Suppressor macrophage treated with lipopolysaccharide for 4 hours (primary cell): ENCODE measurements around the gene TSHZ1.

ENCODE experiments used
- DNase-seq: peaks from one replicate; pipeline ENCODE4 v3.0.0-alpha.2; 2020

The TSHZ1 gene

GRCh38 chr18:75223687-75224347 lies 13.2 kb downstream of the TSHZ1 start:
- DNase-seq: peak; percentile 48

GRCh38 chr18:75226286-75226955 lies 15.8 kb downstream of the TSHZ1 start:
- DNase-seq: peak; percentile 43

- no peak for DNase-seq
Observed at GRCh38 chr18:75226956-75227316, 16.3 kb downstream of the TSHZ1 start.

DNA sequence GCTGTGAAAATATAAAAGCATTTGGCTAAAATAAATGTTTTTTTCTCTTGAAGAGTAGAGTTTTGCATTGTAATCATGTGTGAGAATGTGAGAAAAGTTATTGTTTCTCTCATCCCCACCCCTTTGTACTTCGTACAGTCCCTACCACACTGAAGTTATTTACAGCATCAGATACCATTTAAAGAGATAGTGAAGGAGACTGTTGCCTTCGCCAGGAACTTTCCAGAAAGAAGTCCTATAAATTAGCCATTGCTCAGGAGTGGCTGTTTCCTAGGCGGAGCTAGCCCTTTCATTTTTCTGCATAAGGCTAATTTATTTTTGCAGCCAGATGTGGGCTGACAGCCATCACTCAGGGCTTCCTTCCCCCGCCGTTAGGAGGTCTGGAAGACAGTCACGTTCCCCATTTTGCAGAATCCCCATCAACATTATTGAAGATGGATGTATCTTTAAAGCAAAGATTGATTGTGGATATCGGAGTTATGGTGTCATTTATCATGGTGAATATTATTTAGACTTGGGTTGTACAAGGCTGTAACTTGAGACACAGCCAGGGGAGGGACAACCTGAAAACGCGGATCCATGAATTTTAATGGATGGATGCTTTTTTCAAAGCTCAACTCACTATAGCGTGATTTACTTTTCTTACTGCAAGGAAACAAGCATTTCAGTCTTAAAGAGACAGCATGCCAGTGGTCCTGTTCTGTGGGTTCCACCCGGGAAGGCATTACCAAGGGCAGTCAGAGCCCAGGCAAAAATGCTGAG lies 17.1 kb downstream of the TSHZ1 start:
- DNase-seq: no peak

DNA sequence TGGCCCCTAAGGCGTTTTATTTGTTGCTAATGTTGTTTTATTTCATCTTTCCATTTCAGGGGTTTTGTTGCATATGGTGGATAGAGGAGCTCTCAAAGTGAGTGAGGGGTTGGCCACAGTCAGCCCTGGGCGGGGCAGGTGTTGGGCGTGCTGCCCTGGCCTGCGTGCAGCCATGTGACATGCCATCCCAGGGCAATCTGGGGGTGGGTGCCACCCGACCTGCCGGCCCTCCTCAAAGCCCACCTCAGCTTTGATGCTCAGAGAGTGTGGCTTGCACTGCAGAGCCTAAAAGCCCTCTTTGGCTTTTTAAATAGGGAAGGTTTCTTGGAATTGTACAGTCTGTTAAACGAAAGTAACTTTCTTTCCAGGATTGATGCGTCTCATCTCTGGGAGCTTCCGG lies 18.4 kb downstream of the TSHZ1 start:
- DNase-seq: no peak

- no peak for DNase-seq
Observed at GRCh38 chr18:75229437-75229836, 18.8 kb downstream of the TSHZ1 start.

DNA sequence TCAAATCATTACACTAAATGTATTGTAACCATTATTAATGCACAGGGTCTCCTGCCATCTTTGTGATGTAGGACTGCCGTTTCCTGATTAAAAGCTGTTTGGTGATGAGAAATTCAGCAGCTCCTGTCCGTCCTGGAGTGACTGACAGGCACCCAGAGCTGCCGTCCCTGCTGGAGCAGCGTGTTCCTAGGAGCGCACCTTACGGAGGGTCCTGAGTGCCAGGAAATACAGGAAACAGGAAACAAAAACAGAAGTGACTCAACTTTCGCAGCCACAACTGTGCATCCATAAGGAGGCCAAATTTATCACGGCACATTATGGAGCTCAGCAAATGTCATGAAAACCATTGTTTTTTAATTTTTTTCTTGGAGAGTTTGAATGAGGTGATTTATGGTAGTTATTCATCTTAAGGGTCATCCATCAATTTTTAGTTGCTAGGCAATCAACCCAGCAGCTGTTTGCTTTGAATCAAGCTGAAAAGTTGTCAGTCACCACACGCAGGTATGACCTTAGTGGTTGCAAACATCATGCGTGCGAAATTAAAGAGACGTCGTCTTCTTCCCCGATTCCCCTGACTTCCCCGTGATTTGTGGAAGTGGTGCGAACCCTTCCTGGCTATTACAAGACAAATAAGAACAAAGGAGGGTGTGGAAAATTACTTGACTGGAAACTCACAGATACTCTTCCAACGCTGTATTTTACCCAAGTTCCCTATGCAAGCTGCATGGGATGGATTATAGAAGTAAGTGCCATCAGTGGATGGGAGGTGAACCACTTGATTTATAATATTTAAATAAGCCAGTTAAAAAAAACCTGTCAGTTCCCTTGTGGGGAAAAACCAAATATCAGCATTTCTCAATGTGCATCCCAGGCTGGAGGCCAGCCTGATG lies 19.8 kb downstream of the TSHZ1 start:
- DNase-seq: no peak

DNA sequence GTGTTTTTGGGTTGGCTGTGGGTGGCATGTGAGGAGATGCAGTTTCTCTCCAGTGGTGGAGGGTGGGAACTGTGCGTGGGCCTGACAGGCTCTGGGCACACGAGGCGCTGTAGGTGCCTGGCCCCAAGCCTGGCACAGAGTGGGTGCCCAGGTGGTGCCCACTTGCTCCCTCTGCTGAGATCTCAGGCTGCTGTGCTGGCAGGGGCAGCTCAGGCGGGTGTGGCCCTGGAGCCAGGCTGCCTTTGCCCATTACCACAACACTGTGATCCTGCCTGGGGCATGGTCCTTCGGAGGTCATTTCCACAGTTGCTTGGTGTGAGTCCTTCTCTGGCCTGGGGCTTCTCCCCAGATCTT lies 20.4 kb downstream of the TSHZ1 start:
- DNase-seq: no peak

GRCh38 chr18:75234901-75235300 lies 24.3 kb downstream of the TSHZ1 start:
- no peak for DNase-seq

- no peak for DNase-seq
Observed at GRCh38 chr18:75235896-75236295, 25.3 kb downstream of the TSHZ1 start.

- no peak for DNase-seq
Observed at GRCh38 chr18:75238100-75238499, 27.5 kb downstream of the TSHZ1 start.

DNA sequence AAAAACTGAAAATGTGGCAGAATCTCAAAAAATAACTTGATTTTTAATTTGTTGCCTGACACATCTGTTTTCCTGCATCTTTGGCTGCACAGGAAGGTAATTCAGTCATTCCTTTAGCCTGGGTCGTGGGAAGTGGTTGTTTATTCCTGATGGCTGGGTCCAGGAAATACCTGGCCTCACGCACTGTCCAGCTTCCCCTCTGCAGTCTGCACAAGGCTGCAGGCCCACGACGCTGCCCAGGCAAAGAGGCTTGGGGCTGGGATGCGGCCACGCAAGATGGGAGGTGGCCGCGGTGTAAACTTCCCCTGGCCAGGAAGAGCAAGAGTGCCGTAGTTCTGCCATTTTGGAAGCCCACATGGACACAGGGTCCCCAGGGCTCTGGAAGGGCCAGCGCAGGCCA lies 28.2 kb downstream of the TSHZ1 start:
- no peak for DNase-seq

DNA sequence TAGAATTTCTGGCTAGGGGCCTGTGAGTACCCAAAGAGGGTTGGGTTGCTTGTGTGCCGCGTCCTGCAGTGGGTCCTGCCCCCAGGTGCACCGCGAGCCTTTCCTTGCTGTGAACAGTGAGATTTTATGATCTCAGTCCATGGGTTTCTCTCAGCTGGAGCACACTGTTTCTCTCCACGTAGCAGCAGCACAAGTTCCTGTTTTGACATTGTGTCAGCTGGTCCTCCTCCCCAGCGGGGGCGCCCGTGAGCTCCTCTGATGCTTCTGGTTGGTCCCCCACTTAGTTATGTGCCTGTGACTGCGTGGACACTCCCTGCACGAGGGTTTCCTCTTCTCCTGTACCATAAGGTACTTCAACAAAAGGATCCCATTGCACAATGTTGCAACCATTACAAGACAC lies 29.8 kb downstream of the TSHZ1 start:
- no peak for DNase-seq

DNA sequence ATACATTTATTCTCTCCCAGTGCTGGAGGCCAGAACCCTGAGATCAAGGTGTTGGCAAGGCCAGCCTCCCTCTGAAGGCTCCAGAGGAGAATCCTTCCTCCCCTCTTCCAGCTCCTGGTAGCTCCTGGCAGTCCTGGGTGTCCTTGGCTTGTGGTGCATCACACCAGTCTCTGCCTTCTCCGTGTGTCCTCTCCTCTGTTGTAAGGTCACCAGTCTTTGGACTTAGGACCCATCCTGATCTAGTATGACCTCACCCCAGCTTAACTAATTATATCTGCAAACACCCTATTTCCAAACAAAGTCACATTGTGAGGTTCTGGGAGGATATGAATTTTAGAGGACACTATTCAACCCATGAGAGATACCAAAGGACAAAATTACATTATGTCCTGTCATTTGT lies 31.1 kb downstream of the TSHZ1 start:
- no peak for DNase-seq

DNA sequence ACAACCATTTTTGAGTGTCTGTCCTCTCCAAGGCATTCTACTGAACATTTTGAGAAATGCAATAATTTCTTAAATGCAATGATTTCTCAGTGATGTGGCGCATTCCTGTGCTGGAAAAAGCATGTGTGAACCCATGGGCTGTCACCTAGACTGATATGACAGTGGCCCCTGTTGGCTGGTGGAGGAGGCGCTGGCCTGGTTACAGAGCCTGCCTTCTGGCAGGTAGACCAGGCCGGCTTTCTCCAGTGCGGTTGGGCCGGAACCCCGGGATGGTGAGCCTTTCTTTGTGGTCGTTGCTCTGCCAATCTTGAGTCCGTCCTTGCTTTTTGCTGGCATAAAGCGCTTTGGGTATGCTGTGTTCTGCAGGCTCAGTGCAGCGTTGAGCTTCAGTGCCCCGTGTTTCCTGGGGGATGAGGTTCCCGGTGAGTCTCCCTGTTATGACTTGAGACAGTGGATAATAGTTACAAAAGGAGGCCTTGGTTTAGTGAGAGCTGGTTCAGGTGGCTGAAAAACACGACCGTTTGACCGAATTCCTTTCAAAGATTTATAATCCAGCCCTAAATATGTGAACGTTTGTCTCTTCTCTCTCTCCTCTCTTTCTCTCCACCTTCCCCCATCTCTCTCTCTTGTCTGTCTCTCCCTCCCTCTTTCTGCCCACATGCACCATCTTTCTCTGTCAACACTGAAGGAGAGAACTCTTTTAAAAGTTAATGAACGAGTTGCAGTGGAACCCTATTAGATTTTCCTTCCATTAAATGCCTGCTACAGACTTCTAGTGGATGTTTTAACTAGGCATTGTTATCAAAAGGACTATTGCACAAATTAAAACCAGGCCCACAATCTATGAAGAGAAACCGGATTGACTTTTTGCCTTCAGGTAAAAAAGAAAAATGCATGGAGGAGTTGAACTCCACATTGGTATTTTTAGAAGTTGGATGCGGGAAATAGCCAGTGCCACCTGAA lies 34.0 kb downstream of the TSHZ1 start:
- DNase-seq: no peak

DNA sequence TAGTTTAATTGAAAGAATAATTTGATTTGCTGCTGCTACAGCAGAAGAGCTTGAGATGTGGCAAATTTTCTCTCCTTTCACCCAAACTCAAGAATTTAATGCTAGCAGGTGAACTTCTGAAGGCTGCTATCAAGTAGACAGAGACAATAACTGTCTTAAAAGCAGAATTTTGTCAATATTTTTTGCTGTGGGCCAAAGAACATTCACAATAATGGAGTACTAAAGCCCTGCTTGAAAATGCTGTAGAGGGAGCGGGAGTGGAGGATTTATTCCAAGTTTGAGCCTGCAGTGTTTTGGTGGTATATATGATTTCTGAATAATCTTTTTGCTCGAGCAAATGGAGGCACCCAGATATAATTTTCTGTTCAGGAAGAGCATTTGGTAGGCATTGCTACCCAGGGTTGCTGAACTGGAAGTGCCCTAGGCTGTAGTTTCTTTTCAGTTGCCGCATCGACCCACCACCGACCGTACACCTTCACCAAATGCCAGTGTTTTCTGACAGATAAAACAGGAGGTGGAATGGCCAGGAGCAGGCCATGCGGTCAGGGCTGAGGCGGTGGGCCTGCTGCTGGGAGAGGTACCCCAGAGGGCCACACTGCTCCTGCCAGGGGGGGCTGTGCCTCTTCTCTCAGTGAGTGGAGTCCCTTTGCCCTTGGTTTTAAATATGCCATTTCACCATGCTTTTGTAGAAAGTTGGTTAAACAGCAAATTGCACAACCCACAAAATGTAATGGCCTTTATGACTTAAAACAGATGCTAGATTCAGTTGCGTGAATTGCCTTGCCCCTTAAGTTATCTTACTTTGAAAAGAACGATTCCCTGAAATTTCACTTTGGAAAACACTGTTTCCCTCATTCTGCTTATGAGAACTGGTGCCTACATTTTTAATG lies 36.4 kb downstream of the TSHZ1 start:
- no peak for DNase-seq

GRCh38 chr18:75247611-75248421 lies 37.2 kb downstream of the TSHZ1 start:
- DNase-seq: peak; percentile 44

DNA sequence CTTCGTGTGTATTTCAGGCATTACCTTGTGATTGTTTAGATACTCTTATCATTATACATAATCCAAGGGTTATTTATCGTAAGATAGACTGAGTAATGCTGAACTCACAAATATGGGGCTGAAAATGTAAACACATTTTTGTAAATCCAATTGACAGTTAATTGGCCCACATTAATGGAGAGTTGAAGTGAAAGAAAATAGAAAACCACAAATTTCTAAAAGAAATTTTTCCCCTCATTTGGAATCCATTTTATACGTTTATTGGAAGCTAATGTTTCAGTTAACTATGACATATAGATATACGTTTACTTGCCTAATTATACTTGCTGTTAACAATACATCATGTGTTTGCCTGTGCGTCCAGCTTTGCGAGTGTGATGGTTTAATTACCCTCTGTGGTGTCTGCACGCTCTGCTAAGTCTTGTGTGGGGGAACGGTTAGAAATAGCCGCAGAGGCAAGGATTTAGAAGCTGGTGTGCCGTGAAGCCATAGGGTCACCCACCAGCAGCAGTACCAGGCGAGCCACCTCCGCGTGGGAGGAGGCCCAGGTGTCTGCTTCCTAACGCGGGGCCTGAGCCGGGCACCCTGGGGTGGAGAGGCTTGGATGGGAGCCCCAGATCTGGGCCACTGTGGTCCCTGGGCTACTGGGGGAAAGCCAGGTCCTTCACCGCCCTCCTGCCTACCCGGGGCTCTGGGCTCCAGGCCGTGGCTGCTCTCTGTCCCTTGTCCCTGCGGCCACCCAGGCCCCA lies 38.0 kb downstream of the TSHZ1 start:
- no peak for DNase-seq

DNA sequence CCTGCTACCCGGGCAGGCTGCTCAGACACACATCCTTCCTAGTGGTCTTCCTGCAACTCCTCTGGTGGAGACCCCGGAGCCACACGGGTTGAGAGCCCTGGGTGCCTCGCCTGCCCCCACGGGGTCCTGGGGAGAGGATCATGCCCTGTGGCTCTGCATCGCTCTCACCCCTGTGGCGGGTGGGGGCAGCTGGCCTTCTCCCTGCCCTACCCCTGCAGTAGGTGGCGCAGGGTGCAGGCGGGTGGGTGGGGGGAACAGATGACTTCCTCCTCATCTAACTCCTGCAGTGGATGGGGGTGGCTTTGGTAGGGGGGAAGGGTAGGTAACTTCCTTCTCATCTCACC lies 38.5 kb downstream of the TSHZ1 start:
- no peak for DNase-seq
